ENCODE measurements around the gene PODXL2.

PODXL2 gene

DNA sequence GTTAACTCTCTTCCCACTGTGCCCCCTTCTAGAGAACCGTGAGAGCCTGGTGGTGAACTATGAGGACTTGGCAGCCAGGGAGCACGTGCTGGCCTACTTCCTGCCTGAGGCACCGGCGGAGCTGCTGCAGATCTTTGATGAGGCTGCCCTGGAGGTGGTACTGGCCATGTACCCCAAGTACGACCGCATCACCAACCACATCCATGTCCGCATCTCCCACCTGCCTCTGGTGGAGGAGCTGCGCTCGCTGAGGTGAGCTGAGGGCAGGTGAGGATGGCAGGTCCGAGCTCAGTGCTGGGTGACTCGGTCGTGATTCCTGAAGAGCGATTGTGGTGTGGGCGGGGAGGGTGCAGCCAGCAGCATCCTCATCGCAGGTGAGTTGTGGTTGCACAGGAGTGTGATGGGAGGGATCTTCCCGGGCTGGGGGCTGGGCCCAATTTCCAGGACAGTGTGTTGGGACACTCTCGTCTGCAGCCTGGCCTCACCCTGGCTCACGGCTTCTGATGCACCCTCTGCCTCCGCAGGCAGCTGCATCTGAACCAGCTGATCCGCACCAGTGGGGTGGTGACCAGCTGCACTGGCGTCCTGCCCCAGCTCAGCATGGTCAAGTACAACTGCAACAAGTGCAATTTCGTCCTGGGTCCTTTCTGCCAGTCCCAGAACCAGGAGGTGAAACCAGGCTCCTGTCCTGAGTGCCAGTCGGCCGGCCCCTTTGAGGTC, 22.7 kb upstream of the PODXL2 start:
- DNase-seq (ENCODE audit: low read depth) = no peak
- no peak overlapping the region for H3K4me3 ChIP-seq (ENCODE audit: low read depth, low read length)
- TF ChIP-seq, protein P1, sequence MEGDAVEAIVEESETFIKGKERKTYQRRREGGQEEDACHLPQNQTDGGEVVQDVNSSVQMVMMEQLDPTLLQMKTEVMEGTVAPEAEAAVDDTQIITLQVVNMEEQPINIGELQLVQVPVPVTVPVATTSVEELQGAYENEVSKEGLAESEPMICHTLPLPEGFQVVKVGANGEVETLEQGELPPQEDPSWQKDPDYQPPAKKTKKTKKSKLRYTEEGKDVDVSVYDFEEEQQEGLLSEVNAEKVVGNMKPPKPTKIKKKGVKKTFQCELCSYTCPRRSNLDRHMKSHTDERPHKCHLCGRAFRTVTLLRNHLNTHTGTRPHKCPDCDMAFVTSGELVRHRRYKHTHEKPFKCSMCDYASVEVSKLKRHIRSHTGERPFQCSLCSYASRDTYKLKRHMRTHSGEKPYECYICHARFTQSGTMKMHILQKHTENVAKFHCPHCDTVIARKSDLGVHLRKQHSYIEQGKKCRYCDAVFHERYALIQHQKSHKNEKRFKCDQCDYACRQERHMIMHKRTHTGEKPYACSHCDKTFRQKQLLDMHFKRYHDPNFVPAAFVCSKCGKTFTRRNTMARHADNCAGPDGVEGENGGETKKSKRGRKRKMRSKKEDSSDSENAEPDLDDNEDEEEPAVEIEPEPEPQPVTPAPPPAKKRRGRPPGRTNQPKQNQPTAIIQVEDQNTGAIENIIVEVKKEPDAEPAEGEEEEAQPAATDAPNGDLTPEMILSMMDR (IDR thresholded peaks at IDR 0.05; ENCODE audit: low read depth, low read length, missing control alignments) = no peak
- in situ Hi-C loops (cut with HindIII; ENCODE audit: low sequenced_read_pairs) = no loop called here

DNA sequence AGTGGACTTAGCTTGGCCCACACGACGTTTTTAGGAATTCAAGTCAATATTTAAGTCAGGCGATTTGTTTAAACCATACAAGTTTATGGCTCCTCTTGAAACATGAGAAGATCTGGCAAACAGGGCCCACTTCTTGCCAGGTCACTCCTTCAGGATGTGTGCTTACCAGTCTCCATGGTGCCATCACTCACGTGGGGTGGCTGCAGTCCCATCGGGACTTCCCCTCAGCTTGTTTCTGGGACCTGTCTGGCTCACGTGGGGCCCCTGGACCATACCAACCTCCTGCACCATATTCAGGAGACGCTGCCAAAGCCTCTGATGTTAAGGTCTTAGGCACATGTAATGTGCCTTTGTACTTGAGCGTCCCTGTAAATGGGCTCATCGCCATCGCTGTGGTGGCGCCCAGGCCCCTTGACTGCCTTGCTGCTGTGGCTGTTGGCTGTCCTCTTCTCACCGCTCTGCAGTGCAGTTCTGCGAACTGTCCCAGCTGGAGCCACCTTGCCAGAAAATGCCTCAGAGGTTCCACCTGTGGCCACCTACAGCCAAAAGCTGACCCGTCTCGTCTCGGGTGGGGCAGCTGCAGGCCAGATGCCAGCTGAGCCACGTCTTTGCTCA, 21.9 kb upstream of the PODXL2 start:
- H3K4me3 ChIP-seq (ENCODE audit: low read depth, low read length) = no peak overlapping the region
- TF ChIP-seq, protein P1 (IDR thresholded peaks at IDR 0.05; ENCODE audit: low read depth, low read length, missing control alignments) = no peak
- in situ Hi-C loops (cut with HindIII; ENCODE audit: low sequenced_read_pairs) = no loop called here
- DNase-seq (ENCODE audit: low read depth) = no peak

DNA sequence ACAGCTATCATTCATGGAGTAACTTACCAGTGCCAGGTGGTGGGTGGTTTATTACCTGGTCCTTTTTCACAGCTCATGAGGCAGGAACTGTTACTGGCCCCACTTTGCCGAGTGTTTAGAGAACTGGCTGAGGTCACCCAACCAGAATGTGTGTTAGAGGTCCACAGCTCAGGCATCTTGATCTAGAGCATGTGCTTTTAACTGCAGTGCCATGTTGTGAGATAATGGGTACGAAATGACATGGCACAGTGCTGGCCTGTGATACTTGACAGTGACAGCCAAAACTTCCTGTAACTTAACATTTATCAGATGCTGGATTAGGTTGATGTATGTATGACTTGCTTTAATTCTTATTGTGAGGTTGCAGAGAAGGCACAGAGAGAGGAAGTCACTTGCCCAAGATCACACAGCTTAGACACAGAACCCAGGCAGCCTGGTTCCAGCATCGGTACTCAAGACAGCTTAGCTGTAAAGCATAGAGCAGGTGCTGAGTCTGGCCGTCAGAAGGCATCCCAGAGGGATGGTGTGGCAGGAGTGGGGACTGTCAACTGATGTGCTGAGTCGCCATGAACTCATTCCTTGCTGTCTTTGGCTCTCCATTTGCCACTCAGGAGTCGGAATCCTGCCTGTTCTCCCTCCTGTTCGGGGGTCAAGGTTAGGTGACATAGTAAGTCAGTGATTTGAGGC, 21.2 kb upstream of the PODXL2 start:
- H3K4me3 ChIP-seq (ENCODE audit: low read depth, low read length) = no peak overlapping the region
- TF ChIP-seq, protein P1 (IDR thresholded peaks at IDR 0.05; ENCODE audit: low read depth, low read length, missing control alignments) = no peak
- no peak for DNase-seq (ENCODE audit: low read depth)
- in situ Hi-C loops (cut with HindIII; ENCODE audit: low sequenced_read_pairs) = no loop called here

DNA sequence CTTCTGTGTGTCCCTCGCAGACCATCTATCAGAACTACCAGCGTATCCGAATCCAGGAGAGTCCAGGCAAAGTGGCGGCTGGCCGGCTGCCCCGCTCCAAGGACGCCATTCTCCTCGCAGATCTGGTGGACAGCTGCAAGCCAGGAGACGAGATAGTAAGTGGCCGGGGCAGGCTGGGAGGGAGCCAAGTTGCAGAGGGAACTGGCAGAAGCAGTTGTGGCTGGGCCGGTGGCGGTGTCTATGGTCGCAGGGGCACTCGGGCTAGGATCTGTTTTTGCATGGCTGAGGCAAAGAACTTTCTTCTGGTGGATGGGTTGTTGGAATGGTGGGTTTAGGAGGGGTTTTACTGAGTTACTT, 20.6 kb upstream of the PODXL2 start:
- H3K4me3 ChIP-seq (ENCODE audit: low read depth, low read length) = no peak overlapping the region
- TF ChIP-seq, protein P1 (IDR thresholded peaks at IDR 0.05; ENCODE audit: low read depth, low read length, missing control alignments) = no peak
- in situ Hi-C loops (cut with HindIII; ENCODE audit: low sequenced_read_pairs) = no loop called here
- no peak for DNase-seq (ENCODE audit: low read depth)

DNA sequence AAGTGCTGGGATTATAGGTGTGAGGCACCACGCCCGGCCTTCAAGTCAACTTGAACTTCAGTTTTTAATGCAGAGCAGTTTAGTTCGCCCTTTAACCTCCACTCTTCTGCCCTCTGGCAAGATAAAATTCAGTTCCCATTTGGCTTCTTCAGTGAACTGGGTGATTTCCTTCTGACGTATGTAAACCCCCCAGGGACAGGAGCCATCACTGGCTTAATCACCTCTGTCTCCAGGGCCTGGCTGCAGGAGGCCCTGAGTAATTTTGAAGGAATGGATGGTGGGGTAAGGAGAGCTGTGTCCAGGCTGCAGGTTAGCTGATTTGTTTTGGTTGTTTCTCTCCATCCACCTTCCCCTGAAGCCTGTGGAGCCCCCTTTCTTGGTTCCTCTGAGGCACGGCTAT, 18.9 kb upstream of the PODXL2 start:
- in situ Hi-C loops (cut with HindIII; ENCODE audit: low sequenced_read_pairs) = no loop called here
- DNase-seq (ENCODE audit: low read depth) = no peak
- H3K4me3 ChIP-seq (ENCODE audit: low read depth, low read length) = no peak overlapping the region
- TF ChIP-seq, protein P1 (IDR thresholded peaks at IDR 0.05; ENCODE audit: low read depth, low read length, missing control alignments) = no peak

DNA sequence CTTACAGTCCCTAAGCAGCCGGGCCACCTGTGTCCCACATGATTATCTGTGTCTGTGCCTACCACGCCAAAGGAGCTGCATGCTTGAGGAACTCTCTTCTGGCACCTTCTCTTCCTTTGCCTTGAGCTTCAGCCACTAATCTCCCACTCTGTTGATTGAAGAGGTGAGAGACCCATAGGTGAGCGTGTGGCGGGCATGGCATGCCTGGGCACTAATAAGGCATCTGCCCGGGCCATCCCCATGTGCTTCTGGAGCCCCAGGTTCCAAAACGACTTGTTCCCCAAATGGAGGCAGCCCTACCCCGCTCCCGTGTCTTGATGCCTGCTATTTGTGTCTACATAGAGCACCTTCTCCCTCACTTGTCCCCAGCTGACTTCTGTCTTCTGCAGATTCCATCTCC, 17.7 kb upstream of the PODXL2 start:
- DNase-seq (ENCODE audit: low read depth) = no peak

More for the DNA sequence above, 17.7 kb upstream of the PODXL2 start:
- in situ Hi-C loops (cut with HindIII; ENCODE audit: low sequenced_read_pairs) = no loop called here
- no peak overlapping the region for H3K4me3 ChIP-seq (ENCODE audit: low read depth, low read length)
- TF ChIP-seq, protein P1 (IDR thresholded peaks at IDR 0.05; ENCODE audit: low read depth, low read length, missing control alignments) = no peak

Data from astrocyte of the cerebellum (primary cell).